Colonic mucosa (tissue), 4 donors: ENCODE measurements around the gene GSS. TPM values are rescaled to one million over a fixed set of nuclear protein-coding genes. Genes with fewer than 3 reads are reported as not detected.

Experiments
- DNase-seq: peaks from one replicate; pipeline ENCODE4 v3.0.0-alpha.2; 2020
- H3K27ac ChIP-seq: fragments of 200-600 bp; one replicate; pipeline ENCODE4 v1.8.0; 2021
- H3K27me3 ChIP-seq: fragments of 200-600 bp; one replicate; pipeline ENCODE4 v1.8.0; 2021
- H3K36me3 ChIP-seq: fragments of 200-600 bp; one replicate; pipeline ENCODE4 v1.8.0; 2021
- H3K4me1 ChIP-seq: fragments of 200-600 bp; one replicate; pipeline ENCODE4 v1.8.0; 2021; ENCODE audit warnings: mild to moderate bottlenecking
- H3K4me3 ChIP-seq: fragments of 200-600 bp; one replicate; pipeline ENCODE4 v1.8.0; 2021
- H3K9ac ChIP-seq, 2 donors: one replicate each; pipeline ENCODE4 v1.7.0; 2013; ENCODE audit warnings: control low read depth in 2 of 2, low read depth in 2 of 2, low read length in 2 of 2
- H3K9me3 ChIP-seq: fragments of 200-600 bp; one replicate; pipeline ENCODE4 v1.8.0; 2021
- CTCF ChIP-seq: fragments of 200-600 bp; IDR thresholded peaks from one replicate; pipeline ENCODE4 v1.8.0; 2022; ENCODE audit warnings: antibody characterized with exemption, mild to moderate bottlenecking
- intact Hi-C: fragments of 100-400 bp; cut with DNase I; formaldehyde crosslinking; loops from one replicate; pipeline ENCODE4 v1.14.1; 2022
- total RNA-seq, 2 donors: library from RNA; stranded (reverse); fragmentation: NEBNext Ultra II Directional in 1 of 2; extraction: Animal tissue kit (Norgen Biotek cat#: 25700) in 1 of 2; gene quantifications; one replicate each; pipeline ENCODE4 v1.2.1, GENCODE V29; 2021
- donor health status: healthy.
- donor health status: DM: no; HTN: no; CAD: no.
- donor health status: DM: no; HTN: no; CAD: no.

GSS gene
- total RNA-seq, 2 donors from 2014 or later = 83.4 to 109 TPM

DNA sequence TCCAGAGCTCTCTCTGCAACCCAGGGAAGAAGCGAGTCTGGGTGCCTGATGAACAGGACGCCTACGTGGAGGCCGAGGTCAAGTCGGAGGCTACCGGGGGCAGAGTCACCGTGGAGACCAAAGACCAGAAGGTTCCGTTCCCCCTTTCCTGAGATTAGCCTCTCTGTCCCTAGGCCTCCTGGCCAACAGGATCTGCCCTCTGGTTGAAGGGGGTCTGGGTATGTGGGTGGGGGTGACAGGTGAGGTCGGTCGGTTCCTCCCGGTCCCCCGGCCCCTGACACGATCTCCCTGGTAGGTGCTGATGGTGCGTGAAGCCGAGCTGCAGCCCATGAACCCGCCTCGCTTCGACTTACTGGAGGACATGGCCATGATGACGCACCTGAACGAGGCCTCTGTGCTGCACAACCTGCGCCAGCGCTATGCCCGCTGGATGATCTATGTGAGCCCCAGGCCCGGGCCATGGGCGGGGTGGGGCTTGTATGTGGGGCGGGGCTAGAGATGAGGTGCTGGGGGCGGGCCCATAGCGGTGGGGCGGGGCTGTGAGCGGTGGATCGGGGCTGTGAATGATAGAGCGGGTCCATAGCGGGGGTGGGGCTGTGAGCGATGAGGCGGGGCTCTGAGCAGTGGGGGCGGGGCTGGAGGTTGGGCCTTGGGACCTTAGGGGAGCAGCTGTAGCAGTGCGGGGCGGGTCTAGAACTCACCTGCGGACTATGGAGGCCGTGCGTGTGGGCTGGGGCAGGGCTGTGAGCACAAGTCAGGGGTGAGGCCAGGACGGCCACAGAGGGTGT, 24.0 kb upstream of the GSS start:
- Histone ChIP-seq H3K9me3 (no peaks in the 10 kb centered on the region), H3K36me3 (no peaks in the 10 kb centered on the region), H3K27me3 (no peaks in the 10 kb centered on the region), H3K27ac (no peak overlapping the region), H3K9ac (no peak overlapping the region), H3K4me1 (peaks cover 11% of the 10 kb centered on the region), H3K4me3 (no peak overlapping the region)
- DNase-seq = peak; percentile 41
- intact Hi-C loops = no loop called here
- TF ChIP-seq CTCF = no peak

- TF ChIP-seq CTCF = no peak
- no peak overlapping the region for H3K4me3 ChIP-seq
- no peaks in the 10 kb centered on the region for H3K36me3 ChIP-seq
- no peaks in the 10 kb centered on the region for H3K9me3 ChIP-seq
- intact Hi-C loops = no loop called here
- H3K9ac ChIP-seq = no peak overlapping the region
- H3K27me3 ChIP-seq = no peaks in the 10 kb centered on the region
- H3K27ac ChIP-seq = no peak overlapping the region
- no peaks in the 10 kb centered on the region for H3K4me1 ChIP-seq
- DNase-seq = no peak
These were observed 22.6 kb upstream of the GSS start for GRCh38 chr20:34978092-34978744.

DNA sequence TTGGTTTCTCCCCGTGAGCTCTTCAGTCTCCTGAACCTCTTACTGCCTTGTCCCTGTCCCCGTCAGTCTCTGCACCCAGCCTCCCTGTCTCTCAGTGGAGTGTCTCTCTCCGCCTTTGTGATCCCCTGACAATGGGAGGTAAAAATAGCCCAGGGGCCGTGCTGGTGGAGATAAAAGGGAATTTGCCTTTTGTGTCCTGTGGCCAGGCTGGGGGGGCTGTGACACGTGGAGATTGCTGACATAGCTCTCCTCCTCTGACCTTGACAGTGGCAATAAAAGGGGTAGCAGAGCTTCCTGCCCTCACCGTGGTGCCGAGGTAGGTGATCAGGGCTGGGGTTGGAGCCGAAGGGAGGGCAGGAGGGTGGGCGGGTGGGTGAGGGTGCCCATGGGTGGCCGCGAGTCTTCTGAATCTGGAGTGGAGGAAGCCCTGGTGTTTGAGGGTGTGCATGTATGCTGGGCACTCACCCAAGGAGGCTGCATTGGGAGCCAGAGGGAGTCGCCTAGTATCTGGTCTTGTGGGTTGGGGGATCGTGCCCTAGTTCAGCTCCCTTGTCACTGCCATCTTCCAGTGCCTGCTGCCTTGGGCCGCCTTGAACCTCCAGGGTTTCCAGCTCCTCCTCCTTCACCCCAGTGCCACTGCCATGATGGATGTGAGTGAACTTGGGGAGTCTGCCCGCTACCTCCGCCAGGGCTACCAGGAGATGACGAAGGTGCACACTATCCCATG, 21.9 kb upstream of the GSS start:
- H3K9me3 ChIP-seq = no peaks in the 10 kb centered on the region
- H3K27ac ChIP-seq = no peak overlapping the region
- TF ChIP-seq CTCF = no peak
- intact Hi-C loops = no loop called here
- no peaks in the 10 kb centered on the region for H3K27me3 ChIP-seq
- no peak overlapping the region for H3K4me3 ChIP-seq
- no peak for DNase-seq
- no peaks in the 10 kb centered on the region for H3K36me3 ChIP-seq
- H3K9ac ChIP-seq = no peak overlapping the region
- H3K4me1 ChIP-seq = no peaks in the 10 kb centered on the region

GRCh38 chr20:34976286-34976685, 20.7 kb upstream of the GSS start:
- no peak overlapping the region for H3K27ac ChIP-seq
- TF ChIP-seq CTCF = no peak
- no peaks in the 10 kb centered on the region for H3K4me1 ChIP-seq
- no peaks in the 10 kb centered on the region for H3K27me3 ChIP-seq
- DNase-seq = no peak
- no peak overlapping the region for H3K9ac ChIP-seq
- H3K36me3 ChIP-seq = no peaks in the 10 kb centered on the region
- no peaks in the 10 kb centered on the region for H3K9me3 ChIP-seq
- H3K4me3 ChIP-seq = no peak overlapping the region
- intact Hi-C loops = no loop called here

- Histone ChIP-seq H3K9ac (no peak overlapping the region), H3K36me3 (no peaks in the 10 kb centered on the region), H3K4me3 (no peak overlapping the region), H3K4me1 (no peaks in the 10 kb centered on the region), H3K27ac (no peak overlapping the region), H3K9me3 (no peaks in the 10 kb centered on the region), H3K27me3 (no peaks in the 10 kb centered on the region)
- TF ChIP-seq CTCF = no peak
- DNase-seq = no peak
- intact Hi-C loops = no loop called here
These were observed 18.6 kb upstream of the GSS start for GRCh38 chr20:34974246-34974645.
